ENCODE data around the gene CTNNBIP1. TPM values are rescaled to one million over a fixed set of nuclear protein-coding genes. Genes with fewer than 3 reads are reported as not detected.

The CTNNBIP1 gene
- total and polyA plus RNA-seq, 10 donors = 7.3 to 17.5 (median 12.1) TPM

DNA sequence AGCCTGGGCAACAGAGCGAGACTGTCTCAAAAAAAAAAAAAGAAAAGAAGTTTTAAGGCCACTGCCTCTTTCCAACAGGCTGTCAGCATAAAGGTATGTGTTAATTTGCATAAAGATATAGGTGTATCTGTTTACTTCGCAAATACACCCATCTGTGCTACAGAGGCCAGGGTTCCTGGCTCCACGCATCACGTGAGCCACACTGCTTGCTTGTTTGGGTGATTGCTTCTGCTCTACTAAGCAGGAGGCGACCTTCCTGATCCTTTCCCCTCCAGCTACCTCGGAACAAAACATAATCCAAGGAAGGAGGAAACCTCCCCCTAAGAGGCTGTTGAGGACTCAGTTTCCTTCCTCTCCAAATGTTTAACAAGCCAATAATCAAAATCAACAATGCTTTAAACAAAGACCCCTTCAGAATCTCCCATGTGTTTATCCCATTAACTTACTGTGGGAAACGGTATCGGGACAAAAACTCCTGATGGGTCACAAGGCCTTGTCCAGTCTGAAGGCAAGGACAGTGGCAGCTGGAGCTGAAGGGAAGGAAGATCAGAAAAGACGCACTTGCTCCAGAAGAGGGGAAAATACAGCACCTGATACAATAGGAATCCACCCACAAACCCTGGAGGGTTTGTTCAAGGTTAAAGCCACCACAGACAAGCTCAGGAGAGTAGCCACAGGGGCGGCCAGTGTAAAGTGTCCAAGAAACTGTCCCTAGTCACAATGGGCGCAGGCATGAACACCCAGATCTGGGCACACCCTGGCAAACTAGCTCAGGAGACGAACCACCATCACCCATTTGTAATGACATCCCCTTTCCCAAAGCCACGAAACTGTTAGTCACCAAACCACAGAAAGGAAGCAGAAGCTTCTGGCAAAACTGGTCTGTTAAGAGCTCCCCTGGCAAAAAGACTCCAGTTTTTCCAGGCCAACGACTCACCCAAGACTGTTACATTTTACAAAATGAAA lies 17.2 kb downstream of the CTNNBIP1 start:
- H3K36me3 ChIP-seq = no peaks in the 10 kb centered on the region
- H3K9me3 ChIP-seq = no peaks in the 10 kb centered on the region
- WGBS, 5 donors = 39 to 52% (median 47%) methylated on average over 13 to 14 of the region's 14 CpGs
- DNase-seq = peak; percentile 32
- H3K4me1 ChIP-seq = peaks cover 7 to 60% (median 25%) of the 10 kb centered on the region in 6 donors
- H3K27ac ChIP-seq = peak overlapping the region in 5 of 8 donors; percentile 15 to 70 (median 43)
- TF ChIP-seq POLR2AphosphoS5 (IDR thresholded peaks at IDR 0.05) (no peak), POLR2A (IDR thresholded peaks at IDR 0.05) (no peak)
- TF ChIP-seq, protein P1, sequence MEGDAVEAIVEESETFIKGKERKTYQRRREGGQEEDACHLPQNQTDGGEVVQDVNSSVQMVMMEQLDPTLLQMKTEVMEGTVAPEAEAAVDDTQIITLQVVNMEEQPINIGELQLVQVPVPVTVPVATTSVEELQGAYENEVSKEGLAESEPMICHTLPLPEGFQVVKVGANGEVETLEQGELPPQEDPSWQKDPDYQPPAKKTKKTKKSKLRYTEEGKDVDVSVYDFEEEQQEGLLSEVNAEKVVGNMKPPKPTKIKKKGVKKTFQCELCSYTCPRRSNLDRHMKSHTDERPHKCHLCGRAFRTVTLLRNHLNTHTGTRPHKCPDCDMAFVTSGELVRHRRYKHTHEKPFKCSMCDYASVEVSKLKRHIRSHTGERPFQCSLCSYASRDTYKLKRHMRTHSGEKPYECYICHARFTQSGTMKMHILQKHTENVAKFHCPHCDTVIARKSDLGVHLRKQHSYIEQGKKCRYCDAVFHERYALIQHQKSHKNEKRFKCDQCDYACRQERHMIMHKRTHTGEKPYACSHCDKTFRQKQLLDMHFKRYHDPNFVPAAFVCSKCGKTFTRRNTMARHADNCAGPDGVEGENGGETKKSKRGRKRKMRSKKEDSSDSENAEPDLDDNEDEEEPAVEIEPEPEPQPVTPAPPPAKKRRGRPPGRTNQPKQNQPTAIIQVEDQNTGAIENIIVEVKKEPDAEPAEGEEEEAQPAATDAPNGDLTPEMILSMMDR (IDR thresholded peaks at IDR 0.05 in 8 of 11, conservative IDR thresholded peaks at IDR 0.05 in 3 of 11) = no peak
- H3K4me3 ChIP-seq = peak overlapping the region in 1 of 8 donors; percentile 1
- intact Hi-C loops (cut with DNase I; ENCODE audit: low total_unique reads) = no loop called here
- H3K27me3 ChIP-seq (replicated peaks in 1 of 7) = no peaks in the 10 kb centered on the region

DNA sequence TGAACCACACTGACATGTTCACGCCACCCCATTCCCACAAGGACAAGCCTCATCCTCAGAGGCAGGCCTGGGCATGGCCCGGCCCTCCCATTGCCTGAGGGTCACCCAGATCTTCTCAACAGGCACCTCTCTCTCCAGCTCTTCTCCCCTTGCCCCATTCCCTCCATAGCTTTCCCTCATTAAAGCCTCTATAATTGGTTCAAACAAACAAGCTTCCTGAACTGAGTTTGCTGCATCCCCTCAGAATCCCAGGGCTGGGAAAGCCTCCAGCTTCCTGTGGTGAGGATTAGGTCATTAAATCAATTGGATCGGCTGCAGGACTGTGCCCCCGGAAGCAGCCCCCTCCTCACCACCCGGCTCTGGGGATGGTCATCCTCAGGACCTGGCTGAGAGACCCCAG lies 18.9 kb downstream of the CTNNBIP1 start:
- H3K9me3 ChIP-seq = no peaks in the 10 kb centered on the region
- no peaks in the 10 kb centered on the region for H3K27me3 ChIP-seq (replicated peaks in 1 of 7)
- DNase-seq = no peak
- intact Hi-C loops (cut with DNase I; ENCODE audit: low total_unique reads) = no loop called here
- peaks cover 0 to 10% (median 0%) of the 10 kb centered on the region in 6 donors for H3K36me3 ChIP-seq
- H3K4me1 ChIP-seq = peaks cover 7 to 60% (median 25%) of the 10 kb centered on the region in 6 donors
- no peak overlapping the region for H3K4me3 ChIP-seq
- H3K27ac ChIP-seq = no peak overlapping the region
- 62 to 81% (median 67%) methylated on average over 5 of the region's 5 CpGs for whole genome bisulfite sequencing, 5 donors
- TF ChIP-seq, protein P1 (IDR thresholded peaks at IDR 0.05 in 8 of 11, conservative IDR thresholded peaks at IDR 0.05 in 3 of 11) = no peak
- no peak for TF ChIP-seq POLR2AphosphoS5 (IDR thresholded peaks at IDR 0.05)
- TF ChIP-seq POLR2A (IDR thresholded peaks at IDR 0.05) = no peak

DNA sequence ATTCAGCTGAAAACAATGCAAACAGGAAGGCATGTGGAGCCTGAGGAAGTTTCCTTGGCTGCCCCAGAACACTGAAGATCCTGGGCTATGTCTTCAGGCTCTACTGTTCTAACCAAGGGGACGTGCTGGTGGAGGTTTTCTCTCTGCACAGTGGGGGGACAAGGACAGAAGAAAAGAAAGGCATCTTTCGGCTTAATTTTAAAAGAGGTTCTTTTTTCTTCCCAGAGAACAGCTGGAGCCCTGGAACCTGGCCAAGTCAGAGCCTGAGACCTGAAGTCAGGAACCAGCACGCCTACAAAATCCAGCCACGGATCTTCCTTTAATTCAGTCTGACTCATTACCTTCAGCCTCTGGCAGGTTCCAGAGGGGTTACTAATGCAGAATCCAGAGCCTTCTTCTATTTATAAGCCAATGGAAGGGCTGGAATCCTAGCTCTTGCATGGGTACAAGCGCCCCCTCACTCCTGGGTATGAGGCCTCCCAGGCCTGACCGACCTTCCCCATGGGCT lies 19.8 kb downstream of the CTNNBIP1 start:
- intact Hi-C loops (cut with DNase I; ENCODE audit: low total_unique reads) = no loop called here
- 34 to 55% (median 46%) methylated on average over 6 of the region's 6 CpGs for WGBS, 5 donors
- no peak for TF ChIP-seq POLR2AphosphoS5 (IDR thresholded peaks at IDR 0.05)
- TF ChIP-seq POLR2A (IDR thresholded peaks at IDR 0.05) = no peak
- TF ChIP-seq, protein P1 (IDR thresholded peaks at IDR 0.05 in 8 of 11, conservative IDR thresholded peaks at IDR 0.05 in 3 of 11) = no peak
- peaks cover 0 to 13% (median 0%) of the 10 kb centered on the region in 6 donors for H3K36me3 ChIP-seq
- no peak overlapping the region for H3K27ac ChIP-seq
- no peaks in the 10 kb centered on the region for H3K27me3 ChIP-seq (replicated peaks in 1 of 7)
- no peaks in the 10 kb centered on the region for H3K9me3 ChIP-seq
- DNase-seq = no peak
- peaks cover 7 to 60% (median 25%) of the 10 kb centered on the region in 6 donors for H3K4me1 ChIP-seq
- H3K4me3 ChIP-seq = no peak overlapping the region

DNA sequence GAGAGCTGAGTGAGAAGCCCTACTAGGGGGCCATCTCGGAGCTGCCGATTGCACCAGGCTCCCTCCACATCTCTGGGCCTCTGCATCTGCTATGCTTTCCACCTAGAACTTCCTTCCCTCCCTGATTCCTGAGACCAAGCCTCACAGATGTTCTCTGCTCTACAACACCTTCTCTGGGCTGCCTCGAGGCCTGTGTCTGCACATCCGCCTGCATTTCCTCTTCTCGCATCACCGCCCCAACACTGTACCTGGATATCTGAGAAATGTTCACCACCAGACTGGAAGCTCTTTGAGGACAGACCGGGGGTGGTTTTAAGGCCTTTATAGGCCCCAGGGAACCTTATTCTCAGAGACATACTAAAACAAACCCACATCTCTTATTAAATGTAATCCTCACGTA lies 20.7 kb downstream of the CTNNBIP1 start:
- H3K27ac ChIP-seq = no peak overlapping the region

More for the DNA sequence above, 20.7 kb downstream of the CTNNBIP1 start:
- 48 to 76% (median 64%) methylated on average over 8 of the region's 8 CpGs for WGBS, 5 donors
- Histone ChIP-seq H3K27me3 (replicated peaks in 1 of 7) (no peaks in the 10 kb centered on the region), H3K36me3 (peaks cover 0 to 20% (median 0%) of the 10 kb centered on the region in 6 donors), H3K4me1 (peaks cover 7 to 59% (median 25%) of the 10 kb centered on the region in 6 donors), H3K4me3 (no peak overlapping the region), H3K9me3 (no peaks in the 10 kb centered on the region)
- intact Hi-C loops (cut with DNase I; ENCODE audit: low total_unique reads) = no loop called here
- no peak for DNase-seq
- TF ChIP-seq, protein P1 (IDR thresholded peaks at IDR 0.05 in 8 of 11, conservative IDR thresholded peaks at IDR 0.05 in 3 of 11) = no peak
- no peak for TF ChIP-seq POLR2AphosphoS5 (IDR thresholded peaks at IDR 0.05)
- no peak for TF ChIP-seq POLR2A (IDR thresholded peaks at IDR 0.05)

All from spleen (tissue), 11 donors.